ENCODE results near the gene ADAMTS7. TPM values are rescaled to one million over a fixed set of nuclear protein-coding genes. Genes with fewer than 3 reads are reported as not detected.
"Not testable (repeated sequence)": the region's sequence is repeated elsewhere in the genome, so short reads cannot be mapped to it uniquely, and the experiment has no call there.

ADAMTS7 gene
- total RNA-seq, 1 donor from 2014 or later, result 9.1 TPM

DNA sequence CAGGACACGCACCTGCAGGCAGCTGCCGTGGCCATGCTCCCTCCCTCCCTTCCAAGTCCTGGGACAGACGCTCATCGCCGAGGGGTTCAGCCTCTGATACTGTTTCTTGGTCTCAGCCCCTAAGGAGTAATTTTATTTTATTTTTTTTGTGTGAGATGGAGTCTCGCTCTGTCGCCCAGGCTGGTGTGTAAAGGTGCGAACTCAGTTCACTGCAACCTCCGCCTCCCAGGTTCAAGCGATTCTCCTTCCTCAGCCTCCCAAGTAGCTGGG, 53.7 kb downstream of the ADAMTS7 start:
- ATAC-seq (no peak), DNase-seq (no peak)
- TF ChIP-seq, protein P1, sequence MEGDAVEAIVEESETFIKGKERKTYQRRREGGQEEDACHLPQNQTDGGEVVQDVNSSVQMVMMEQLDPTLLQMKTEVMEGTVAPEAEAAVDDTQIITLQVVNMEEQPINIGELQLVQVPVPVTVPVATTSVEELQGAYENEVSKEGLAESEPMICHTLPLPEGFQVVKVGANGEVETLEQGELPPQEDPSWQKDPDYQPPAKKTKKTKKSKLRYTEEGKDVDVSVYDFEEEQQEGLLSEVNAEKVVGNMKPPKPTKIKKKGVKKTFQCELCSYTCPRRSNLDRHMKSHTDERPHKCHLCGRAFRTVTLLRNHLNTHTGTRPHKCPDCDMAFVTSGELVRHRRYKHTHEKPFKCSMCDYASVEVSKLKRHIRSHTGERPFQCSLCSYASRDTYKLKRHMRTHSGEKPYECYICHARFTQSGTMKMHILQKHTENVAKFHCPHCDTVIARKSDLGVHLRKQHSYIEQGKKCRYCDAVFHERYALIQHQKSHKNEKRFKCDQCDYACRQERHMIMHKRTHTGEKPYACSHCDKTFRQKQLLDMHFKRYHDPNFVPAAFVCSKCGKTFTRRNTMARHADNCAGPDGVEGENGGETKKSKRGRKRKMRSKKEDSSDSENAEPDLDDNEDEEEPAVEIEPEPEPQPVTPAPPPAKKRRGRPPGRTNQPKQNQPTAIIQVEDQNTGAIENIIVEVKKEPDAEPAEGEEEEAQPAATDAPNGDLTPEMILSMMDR (IDR thresholded peaks at IDR 0.05), result no peak
- Histone ChIP-seq H3K4me1 (peaks cover 15% of the 10 kb centered on the region), H3K36me3 (no peaks in the 10 kb centered on the region), H3K4me3 (no peak overlapping the region), H3K27ac (no peak overlapping the region), H3K27me3 (no peaks in the 10 kb centered on the region), H3K9me3 (no peaks in the 10 kb centered on the region)
- intact Hi-C loops (cut with DNase I), result no loop called here

DNA sequence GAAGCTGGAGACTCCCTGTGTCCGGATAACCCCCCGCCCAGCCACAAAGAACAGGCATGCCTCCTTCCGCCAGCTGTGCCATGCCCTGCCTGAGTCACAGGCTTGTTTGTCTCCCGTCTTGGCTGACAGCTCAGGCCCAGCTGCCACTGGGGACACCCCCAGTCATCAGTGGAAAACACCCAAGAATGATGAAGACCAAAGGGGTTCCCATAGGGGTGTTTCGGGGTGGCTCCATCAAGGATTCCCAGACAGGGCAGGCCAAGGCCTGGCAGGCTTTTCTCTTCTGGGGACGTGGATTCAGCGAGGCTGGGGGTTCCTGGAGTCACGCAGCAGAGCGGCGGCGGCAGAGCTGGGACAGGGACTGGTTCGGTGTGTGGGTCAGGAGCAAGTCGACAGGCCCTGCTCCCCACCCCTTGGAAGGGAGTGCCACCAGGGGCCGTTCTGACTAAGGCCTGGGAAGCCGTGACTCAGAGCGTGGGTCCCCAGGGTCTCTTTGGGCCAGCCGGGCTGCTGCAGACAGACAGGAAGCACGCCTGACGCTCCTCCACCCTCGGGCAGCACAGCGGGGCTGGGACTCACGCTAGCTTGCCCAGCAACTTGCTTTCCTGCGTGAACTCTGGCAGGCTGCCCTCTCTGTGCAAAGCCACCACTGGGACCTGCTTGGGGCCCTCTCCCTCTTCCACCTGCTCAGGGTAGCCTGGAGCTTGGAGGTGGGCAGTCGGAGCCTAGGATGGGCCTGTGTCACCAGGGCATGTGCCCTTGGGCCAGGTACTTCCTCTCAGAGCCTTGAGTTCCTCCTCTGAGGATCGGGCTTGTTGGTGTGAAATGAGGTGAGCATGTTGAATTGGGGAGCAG, 54.3 kb downstream of the ADAMTS7 start:
- H3K27me3 ChIP-seq; H3K4me3 ChIP-seq; H3K9me3 ChIP-seq; intact Hi-C loops (cut with DNase I); DNase-seq; H3K36me3 ChIP-seq: not testable (repeated sequence)
- Histone ChIP-seq H3K4me1 (peaks cover 15% of the 10 kb centered on the region), H3K27ac (peak overlapping the region; percentile 53)
- peak; percentile 18 for ATAC-seq

DNA sequence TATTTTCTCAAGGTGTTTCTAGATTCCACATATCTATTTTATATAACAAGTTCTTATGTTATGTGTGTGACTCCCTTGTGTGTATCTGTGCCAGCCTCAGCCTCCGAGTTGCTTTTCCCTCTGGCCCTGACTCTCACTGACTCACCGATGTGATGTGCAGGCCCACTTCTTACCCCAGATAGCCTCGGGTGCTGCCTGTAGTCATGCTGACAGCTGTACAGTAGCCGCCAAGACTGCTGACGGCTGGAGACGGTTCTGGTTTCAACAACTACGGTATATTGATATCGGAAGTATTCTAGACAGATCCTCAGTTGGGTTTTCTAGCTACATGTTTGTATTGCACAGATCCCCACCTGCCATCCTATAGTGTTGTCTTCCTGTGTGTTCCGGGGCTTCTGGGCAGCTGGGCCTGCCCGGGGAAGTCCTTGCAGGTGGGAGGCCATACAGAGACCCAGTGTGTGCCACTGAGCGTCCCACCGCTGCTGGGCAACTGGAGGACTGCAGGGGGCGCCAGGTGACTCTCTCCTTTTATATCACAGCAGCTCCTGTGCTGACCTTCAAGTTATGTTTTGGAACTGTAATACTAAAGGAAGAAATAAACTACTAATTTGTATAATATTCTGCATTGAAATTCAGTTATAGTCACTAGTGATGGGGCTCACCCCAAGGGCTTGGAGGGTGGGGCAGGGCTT, 55.2 kb downstream of the ADAMTS7 start:
- DNase-seq, H3K27ac ChIP-seq: not testable (repeated sequence)

DNA sequence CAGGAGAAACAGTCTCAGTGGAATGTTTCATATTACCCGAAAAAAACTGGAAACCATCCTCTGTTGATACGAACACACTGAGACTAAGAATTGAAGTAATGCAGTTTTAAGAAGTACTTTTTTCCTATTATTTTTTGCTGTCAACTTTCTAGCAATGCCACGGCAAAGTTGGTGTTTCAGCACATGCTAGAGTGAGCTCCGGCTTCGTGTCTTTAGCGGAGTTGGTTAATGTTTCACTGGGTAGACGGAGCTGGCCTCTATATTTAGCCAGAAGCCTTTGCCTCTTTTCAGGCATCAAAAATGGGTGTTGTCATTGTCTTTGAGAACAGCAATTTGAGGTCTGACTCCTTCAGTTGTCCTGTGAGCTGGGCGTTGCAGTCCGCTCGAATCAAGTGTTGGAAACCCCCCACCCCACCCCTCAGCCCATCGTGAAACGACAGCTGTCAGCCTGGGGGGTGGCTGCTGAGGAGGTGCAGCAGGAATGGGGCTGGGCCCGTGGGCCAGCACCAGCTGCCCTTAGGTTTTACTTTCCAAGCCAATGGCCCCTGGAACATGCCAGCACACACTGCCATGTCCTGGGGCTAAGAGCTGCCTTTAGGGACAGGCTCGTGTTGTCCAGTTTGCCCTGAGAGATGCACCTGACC, 56.5 kb downstream of the ADAMTS7 start:
- H3K27ac ChIP-seq; H3K27me3 ChIP-seq; DNase-seq; intact Hi-C loops (cut with DNase I); H3K36me3 ChIP-seq; H3K9me3 ChIP-seq; ATAC-seq; H3K4me3 ChIP-seq: not testable (repeated sequence)
- peaks cover 10% of the 10 kb centered on the region for H3K4me1 ChIP-seq

More for the DNA sequence above, 55.2 kb downstream of the ADAMTS7 start:
- H3K36me3 ChIP-seq; H3K4me3 ChIP-seq; H3K9me3 ChIP-seq; H3K27me3 ChIP-seq; intact Hi-C loops (cut with DNase I): not testable (repeated sequence)
- ATAC-seq, result peak; percentile 14
- TF ChIP-seq, protein P1 (IDR thresholded peaks at IDR 0.05), result peak; percentile 28
- H3K4me1 ChIP-seq, result peaks cover 10% of the 10 kb centered on the region

DNA sequence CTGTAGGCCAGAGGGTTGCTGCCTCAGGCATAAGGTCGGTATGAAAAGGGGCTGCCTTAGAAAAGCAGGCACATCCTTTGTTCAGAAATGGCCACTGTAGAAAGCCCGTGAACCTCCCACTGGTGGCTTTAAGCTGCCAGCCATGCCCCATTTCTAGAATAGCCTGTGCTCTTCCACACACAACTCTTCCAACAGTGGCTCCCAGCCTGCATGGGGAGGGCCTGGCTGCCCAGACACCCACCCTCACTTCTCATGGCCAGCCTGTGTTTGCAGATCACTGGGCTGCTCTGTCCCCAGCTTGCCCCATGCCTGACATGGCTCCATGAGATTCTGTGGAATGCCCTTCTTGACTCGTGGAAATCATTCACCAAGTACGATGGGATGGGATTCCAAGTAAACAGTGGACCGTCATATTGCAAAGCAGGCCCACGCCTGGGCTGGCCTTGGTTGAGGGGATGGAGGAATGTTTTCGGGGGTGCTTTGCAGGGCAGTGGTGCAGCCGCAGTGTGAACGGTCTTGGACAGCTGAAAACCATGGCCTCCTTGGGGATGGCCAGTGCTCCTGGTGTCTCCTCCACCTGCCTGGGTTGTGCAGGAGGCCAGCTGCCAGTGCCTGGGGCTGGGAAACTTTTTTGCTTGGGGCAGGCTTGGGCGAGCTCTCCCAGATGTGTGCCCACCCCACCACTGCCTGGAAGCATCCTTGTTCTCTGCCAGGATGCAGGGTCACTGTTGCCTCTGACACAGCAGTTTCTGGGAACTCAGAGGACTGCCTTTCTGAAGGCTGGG, 57.3 kb downstream of the ADAMTS7 start:
- H3K9me3 ChIP-seq; H3K27me3 ChIP-seq; H3K36me3 ChIP-seq; ATAC-seq; H3K27ac ChIP-seq; intact Hi-C loops (cut with DNase I); DNase-seq; H3K4me3 ChIP-seq: not testable (repeated sequence)
- H3K4me1 ChIP-seq, result peaks cover 10% of the 10 kb centered on the region

DNA sequence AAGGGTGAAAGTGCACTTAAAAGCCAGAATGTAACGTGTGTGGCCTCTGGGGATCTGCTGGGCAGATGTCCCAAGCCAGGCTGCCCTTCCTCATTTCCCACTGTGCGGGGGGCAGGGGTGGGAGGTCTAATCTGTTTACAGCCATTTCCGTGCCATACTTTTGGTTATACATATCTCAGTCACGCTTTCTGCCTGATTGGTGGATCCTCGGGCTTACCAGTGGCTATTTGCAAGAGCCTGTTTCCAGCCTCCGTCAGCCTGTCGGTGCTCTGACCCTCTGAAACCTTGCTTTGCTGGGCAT, 58.0 kb downstream of the ADAMTS7 start:
- DNase-seq; H3K9me3 ChIP-seq; intact Hi-C loops (cut with DNase I); H3K36me3 ChIP-seq; H3K4me3 ChIP-seq; ATAC-seq; H3K27me3 ChIP-seq; H3K27ac ChIP-seq: not testable (repeated sequence)
- H3K4me1 ChIP-seq, result peaks cover 10% of the 10 kb centered on the region

DNA sequence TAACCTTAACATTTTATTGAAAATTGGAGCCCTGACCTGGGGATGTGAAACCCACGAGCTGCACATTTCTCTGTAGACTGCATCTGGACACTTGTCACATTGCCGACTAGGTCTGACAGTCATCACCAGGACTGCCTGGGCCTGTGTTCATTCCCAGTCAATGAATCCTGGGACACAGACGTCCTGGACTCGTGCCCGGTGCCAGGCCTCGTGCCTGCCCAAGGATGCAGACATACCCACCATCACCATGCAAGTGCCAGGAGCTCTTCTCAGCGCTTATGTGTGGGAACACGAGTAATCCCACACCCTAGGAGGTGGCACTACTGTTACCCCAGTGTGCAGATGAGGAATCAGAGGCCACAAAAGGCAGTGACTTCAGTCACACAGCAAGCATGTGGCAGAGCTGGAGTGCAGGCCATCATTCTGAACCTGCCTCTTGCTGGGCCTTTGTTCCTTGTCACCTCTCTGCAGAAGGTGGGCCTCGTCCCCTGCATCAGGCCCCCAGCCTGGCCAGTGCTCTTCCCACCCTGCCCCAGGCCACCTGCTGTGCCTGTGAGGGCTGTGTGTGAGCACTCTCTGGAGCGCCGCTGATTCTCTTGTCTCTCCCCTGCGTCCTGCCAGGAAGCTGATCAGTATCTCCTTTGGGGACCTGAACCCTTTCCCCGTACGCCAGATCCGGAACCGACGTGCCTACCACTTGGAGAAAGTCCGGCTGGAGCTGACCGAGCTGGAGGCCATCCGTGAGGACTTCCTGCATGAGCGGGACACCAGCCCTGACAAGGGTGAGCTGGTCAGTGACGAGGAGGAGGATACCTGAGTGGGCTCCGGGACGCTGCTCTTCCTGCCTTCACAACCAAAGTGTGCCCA, 58.5 kb downstream of the ADAMTS7 start:
- intact Hi-C loops (cut with DNase I), result no loop called here
- TF ChIP-seq, protein P1 (IDR thresholded peaks at IDR 0.05), result no peak
- H3K27me3 ChIP-seq, result no peaks in the 10 kb centered on the region
- no peaks in the 10 kb centered on the region for H3K36me3 ChIP-seq
- peaks cover 10% of the 10 kb centered on the region for H3K4me1 ChIP-seq
- ATAC-seq (no peak), DNase-seq (no peak)
- no peak overlapping the region for H3K4me3 ChIP-seq
- no peak overlapping the region for H3K27ac ChIP-seq
- H3K9me3 ChIP-seq, result no peaks in the 10 kb centered on the region

Measured in upper lobe of right lung (tissue), 1 donor.